Astrocyte (in vitro differentiated cells and primary cell): ENCODE measurements around the gene RASGEF1C.

Experiments
- EZH2 ChIP-seq: IDR thresholded peaks from 2 replicates; pipeline ENCODE4 v1.6.1; 2012; ENCODE audit warnings: mild to moderate bottlenecking, low read length, inconsistent platforms; ENCODE audit not compliant: insufficient read depth
- TF ChIP-seq, protein P1 (sequence below): IDR thresholded peaks from 2 replicates; pipeline ENCODE4 v1.5.1; 2011; ENCODE audit warnings: low read depth, mild to moderate bottlenecking, inconsistent platforms, low read length, moderate library complexity; ENCODE audit not compliant: insufficient read depth

GRCh38 chr5:180056153-180056552 is 152.9 kb downstream of the RASGEF1C start:
- TF ChIP-seq, protein P1, sequence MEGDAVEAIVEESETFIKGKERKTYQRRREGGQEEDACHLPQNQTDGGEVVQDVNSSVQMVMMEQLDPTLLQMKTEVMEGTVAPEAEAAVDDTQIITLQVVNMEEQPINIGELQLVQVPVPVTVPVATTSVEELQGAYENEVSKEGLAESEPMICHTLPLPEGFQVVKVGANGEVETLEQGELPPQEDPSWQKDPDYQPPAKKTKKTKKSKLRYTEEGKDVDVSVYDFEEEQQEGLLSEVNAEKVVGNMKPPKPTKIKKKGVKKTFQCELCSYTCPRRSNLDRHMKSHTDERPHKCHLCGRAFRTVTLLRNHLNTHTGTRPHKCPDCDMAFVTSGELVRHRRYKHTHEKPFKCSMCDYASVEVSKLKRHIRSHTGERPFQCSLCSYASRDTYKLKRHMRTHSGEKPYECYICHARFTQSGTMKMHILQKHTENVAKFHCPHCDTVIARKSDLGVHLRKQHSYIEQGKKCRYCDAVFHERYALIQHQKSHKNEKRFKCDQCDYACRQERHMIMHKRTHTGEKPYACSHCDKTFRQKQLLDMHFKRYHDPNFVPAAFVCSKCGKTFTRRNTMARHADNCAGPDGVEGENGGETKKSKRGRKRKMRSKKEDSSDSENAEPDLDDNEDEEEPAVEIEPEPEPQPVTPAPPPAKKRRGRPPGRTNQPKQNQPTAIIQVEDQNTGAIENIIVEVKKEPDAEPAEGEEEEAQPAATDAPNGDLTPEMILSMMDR, result no peak
- TF ChIP-seq EZH2, result no peak
